ENCODE measurements around the gene SLC38A1.

Gene SLC38A1

DNA sequence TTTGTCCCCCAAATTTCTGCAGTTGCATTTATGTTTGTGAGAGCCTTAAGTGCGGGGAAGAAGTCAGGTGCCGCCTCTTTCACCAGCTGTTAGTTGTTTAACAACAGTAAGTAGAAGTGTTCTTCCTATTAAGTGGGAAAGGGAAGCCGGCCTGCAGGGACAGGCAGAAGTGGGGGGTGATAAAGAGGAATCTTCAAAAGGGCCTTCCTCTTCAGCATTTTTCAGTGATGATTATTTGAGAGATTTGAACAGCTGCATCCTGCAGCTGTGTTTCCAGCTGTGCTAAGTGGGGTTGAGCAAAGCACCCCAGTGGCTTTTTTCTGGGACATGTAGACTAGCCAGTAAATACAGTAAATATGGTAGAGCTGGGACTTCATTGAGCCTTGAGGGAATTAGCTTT lies 32.1 kb upstream of the SLC38A1 start:
- TF ChIP-seq SIN3A (IDR thresholded peaks at IDR 0.05; ENCODE audit: borderline replicate concordance, insufficient read depth, low read length), result no peak
- TF ChIP-seq POLR2AphosphoS5 (IDR thresholded peaks at IDR 0.05; ENCODE audit: low read depth, low read length), result no peak

DNA sequence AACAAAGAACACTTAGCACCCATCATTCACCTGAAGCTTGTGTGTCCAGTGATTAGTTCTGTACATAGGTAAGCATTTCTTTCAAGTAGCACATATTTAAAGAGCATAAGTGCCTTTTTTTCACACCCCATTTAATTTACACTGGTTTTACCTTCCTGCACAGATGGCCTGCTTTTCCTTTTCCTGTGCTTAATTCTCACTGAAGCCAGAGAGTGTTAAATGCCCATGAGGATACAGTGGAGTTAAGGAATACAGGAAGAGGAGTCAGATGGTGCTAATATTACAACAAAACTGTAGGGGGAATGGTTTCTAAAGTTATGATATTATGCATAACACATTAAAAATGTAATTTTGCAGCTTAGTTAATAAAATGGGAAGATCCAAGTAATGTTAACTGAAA lies 31.0 kb upstream of the SLC38A1 start:
- TF ChIP-seq SIN3A (IDR thresholded peaks at IDR 0.05; ENCODE audit: borderline replicate concordance, insufficient read depth, low read length), result no peak

DNA sequence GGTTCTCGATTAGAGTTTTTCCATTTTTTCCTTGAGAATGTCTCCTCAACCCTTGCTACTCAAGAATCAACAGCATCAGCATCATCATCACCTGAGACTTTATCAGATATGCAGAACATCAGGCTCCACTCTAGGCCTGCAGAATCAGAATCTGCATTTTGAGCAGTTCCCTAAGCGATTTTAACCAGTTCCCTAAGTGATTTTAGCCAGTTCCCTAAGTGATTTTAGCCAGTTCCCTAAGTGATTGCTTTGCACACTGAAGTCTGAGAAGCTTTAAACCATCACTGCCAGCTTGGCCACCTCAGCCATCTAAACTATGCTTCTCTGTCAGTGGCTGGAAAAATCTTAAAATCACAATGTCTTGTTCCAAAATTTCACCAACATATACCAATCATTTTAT lies 29.4 kb upstream of the SLC38A1 start:
- no peak for TF ChIP-seq POLR2AphosphoS5 (IDR thresholded peaks at IDR 0.05; ENCODE audit: low read depth, low read length)
- no peak for TF ChIP-seq FOXP2 (optimal IDR thresholded peaks at IDR 0.05; ENCODE audit: borderline replicate concordance, extremely low read depth, extremely low read length, insufficient read depth)
- no peak for TF ChIP-seq SIN3A (IDR thresholded peaks at IDR 0.05; ENCODE audit: borderline replicate concordance, insufficient read depth, low read length)
- no peak for TF ChIP-seq TAF1 (IDR thresholded peaks at IDR 0.05; ENCODE audit: borderline replicate concordance, insufficient read depth, low read length)

DNA sequence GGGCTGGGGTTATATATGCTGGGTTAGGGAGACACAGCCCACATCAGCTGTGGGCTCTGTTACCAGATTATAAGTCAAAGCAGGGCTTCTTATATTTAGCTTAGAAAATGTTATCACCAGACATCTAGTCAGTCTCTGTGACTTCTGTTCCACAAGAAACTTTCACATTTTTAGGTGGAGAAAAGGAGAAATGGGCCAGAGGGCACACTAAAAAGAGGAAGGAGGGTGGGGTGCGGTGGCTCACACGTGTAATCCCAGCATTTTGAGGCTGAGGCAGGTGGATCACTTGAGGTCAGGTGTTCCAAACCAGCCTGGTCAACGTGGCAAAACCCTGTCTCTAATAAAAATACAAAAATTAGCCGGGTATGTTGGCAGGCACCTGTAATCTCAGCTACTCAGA lies 28.0 kb upstream of the SLC38A1 start:
- TF ChIP-seq TAF1 (IDR thresholded peaks at IDR 0.05; ENCODE audit: borderline replicate concordance, insufficient read depth, low read length), result no peak
- TF ChIP-seq, protein P1, sequence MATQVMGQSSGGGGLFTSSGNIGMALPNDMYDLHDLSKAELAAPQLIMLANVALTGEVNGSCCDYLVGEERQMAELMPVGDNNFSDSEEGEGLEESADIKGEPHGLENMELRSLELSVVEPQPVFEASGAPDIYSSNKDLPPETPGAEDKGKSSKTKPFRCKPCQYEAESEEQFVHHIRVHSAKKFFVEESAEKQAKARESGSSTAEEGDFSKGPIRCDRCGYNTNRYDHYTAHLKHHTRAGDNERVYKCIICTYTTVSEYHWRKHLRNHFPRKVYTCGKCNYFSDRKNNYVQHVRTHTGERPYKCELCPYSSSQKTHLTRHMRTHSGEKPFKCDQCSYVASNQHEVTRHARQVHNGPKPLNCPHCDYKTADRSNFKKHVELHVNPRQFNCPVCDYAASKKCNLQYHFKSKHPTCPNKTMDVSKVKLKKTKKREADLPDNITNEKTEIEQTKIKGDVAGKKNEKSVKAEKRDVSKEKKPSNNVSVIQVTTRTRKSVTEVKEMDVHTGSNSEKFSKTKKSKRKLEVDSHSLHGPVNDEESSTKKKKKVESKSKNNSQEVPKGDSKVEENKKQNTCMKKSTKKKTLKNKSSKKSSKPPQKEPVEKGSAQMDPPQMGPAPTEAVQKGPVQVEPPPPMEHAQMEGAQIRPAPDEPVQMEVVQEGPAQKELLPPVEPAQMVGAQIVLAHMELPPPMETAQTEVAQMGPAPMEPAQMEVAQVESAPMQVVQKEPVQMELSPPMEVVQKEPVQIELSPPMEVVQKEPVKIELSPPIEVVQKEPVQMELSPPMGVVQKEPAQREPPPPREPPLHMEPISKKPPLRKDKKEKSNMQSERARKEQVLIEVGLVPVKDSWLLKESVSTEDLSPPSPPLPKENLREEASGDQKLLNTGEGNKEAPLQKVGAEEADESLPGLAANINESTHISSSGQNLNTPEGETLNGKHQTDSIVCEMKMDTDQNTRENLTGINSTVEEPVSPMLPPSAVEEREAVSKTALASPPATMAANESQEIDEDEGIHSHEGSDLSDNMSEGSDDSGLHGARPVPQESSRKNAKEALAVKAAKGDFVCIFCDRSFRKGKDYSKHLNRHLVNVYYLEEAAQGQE (IDR thresholded peaks at IDR 0.05; ENCODE audit: insufficient read depth in 1 of 2, low read depth in 2 of 2, low read length in 2 of 2), result no peak
- TF ChIP-seq SIN3A (IDR thresholded peaks at IDR 0.05; ENCODE audit: borderline replicate concordance, insufficient read depth, low read length), result no peak
- no peak for TF ChIP-seq POLR2AphosphoS5 (IDR thresholded peaks at IDR 0.05; ENCODE audit: low read depth, low read length)
- no peak for TF ChIP-seq FOXP2 (optimal IDR thresholded peaks at IDR 0.05; ENCODE audit: borderline replicate concordance, extremely low read depth, extremely low read length, insufficient read depth)

DNA sequence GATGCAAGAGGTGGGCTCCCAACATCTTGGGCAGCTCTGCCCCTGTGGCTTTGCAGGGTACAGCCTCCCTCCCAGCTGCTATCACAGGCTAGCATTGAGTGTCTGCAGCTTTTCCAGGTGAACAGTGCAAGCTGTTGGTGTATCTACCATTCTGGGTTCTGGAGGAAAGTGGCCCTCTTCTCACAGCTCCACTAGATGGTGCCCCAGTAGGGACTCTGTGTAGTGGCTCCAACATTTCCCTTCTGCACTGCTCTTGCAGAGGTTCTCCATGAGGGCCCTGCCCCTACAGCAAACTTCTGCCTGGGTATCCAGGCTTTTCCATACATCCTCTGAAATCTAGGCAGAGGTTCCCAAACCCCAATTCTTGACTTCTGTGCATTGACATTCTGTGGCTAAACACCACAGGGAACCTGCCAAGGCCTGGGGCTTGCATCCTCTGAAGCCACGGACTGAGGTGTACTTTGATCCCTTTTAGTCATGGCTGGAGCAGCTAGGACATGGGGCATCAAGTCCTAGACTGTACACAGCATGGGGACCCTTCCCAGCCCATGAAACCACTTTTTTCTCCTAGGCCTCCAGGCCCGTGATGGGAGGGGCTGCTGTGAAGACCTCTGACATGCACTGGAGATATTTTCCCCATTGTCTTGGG lies 24.0 kb upstream of the SLC38A1 start:
- TF ChIP-seq POLR2AphosphoS5 (IDR thresholded peaks at IDR 0.05; ENCODE audit: low read depth, low read length) (no peak), FOXP2 (optimal IDR thresholded peaks at IDR 0.05; ENCODE audit: borderline replicate concordance, extremely low read depth, extremely low read length, insufficient read depth) (no peak), TAF1 (IDR thresholded peaks at IDR 0.05; ENCODE audit: borderline replicate concordance, insufficient read depth, low read length) (no peak), SIN3A (IDR thresholded peaks at IDR 0.05; ENCODE audit: borderline replicate concordance, insufficient read depth, low read length) (no peak)
- TF ChIP-seq, protein P1 (IDR thresholded peaks at IDR 0.05; ENCODE audit: insufficient read depth in 1 of 2, low read depth in 2 of 2, low read length in 2 of 2), result no peak

DNA sequence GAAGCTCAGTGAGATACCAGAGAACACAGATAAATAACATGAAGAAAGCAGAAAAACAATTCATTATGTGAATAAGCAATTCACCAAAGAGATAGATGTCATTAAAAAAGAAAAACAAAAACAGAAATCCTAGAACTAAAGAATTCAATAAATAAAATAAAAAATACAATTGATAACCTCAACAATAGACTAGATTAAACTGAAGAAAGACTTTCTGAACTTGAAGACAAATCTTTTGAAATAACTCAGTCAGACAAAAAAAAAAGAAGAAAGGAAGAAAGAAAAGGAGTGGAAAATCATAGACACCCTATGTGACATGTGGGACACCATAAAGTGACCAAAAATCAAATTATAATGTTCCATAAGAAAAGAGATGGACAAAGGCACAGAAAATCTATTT lies 14.0 kb upstream of the SLC38A1 start:
- TF ChIP-seq SIN3A (IDR thresholded peaks at IDR 0.05; ENCODE audit: borderline replicate concordance, insufficient read depth, low read length), result no peak
- no peak for TF ChIP-seq TAF1 (IDR thresholded peaks at IDR 0.05; ENCODE audit: borderline replicate concordance, insufficient read depth, low read length)
- TF ChIP-seq POLR2AphosphoS5 (IDR thresholded peaks at IDR 0.05; ENCODE audit: low read depth, low read length), result no peak
- TF ChIP-seq, protein P1 (IDR thresholded peaks at IDR 0.05; ENCODE audit: insufficient read depth in 1 of 2, low read depth in 2 of 2, low read length in 2 of 2), result no peak
- no peak for TF ChIP-seq FOXP2 (optimal IDR thresholded peaks at IDR 0.05; ENCODE audit: borderline replicate concordance, extremely low read depth, extremely low read length, insufficient read depth)

DNA sequence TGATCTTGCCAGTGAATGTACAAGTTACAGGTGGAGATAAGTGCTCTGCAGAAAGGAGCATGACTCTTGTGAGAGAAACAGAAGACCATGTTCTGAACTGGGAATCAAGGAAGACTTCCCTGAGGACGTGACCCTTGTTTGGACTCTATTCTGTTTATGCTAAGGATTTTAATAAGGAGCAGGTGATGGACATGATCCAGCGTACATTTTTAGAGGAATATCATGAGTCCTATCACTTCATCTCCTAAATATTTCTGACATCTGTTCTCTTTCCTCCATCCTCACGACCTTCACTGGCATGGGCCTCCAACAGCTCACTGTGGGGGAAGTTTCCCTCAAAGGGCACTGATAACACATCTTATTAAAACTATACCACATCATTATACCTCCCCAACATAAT lies 7.9 kb upstream of the SLC38A1 start:
- TF ChIP-seq, protein P1 (IDR thresholded peaks at IDR 0.05; ENCODE audit: insufficient read depth in 1 of 2, low read depth in 2 of 2, low read length in 2 of 2), result no peak
- no peak for TF ChIP-seq SIN3A (IDR thresholded peaks at IDR 0.05; ENCODE audit: borderline replicate concordance, insufficient read depth, low read length)
- TF ChIP-seq TAF1 (IDR thresholded peaks at IDR 0.05; ENCODE audit: borderline replicate concordance, insufficient read depth, low read length), result no peak
- no peak for TF ChIP-seq FOXP2 (optimal IDR thresholded peaks at IDR 0.05; ENCODE audit: borderline replicate concordance, extremely low read depth, extremely low read length, insufficient read depth)
- TF ChIP-seq POLR2AphosphoS5 (IDR thresholded peaks at IDR 0.05; ENCODE audit: low read depth, low read length), result no peak
